DMS153 (cell line): ENCODE results near the gene NOL4L.
"Not testable (repeated sequence)": the region's sequence is repeated elsewhere in the genome, so short reads cannot be mapped to it uniquely, and the experiment has no call there.

Experiments used
- DNase-seq: peaks from one replicate; lab custom pipeline; 2025; lab: John Stamatoyannopoulos, UW

NOL4L gene

GRCh38 chr20:32470025-32470861 lies 114.9 kb downstream of the NOL4L start:
- no peak for DNase-seq

- DNase-seq: no peak
Observed at GRCh38 chr20:32468860-32469259, 116.3 kb downstream of the NOL4L start.

GRCh38 chr20:32468313-32468640 lies 116.9 kb downstream of the NOL4L start:
- no peak for DNase-seq

- DNase-seq: no peak
Observed at GRCh38 chr20:32467506-32468312, 117.4 kb downstream of the NOL4L start.

GRCh38 chr20:32466739-32467505 lies 118.2 kb downstream of the NOL4L start:
- DNase-seq: no peak

- not testable (repeated sequence) for DNase-seq
Observed at GRCh38 chr20:32465901-32466675, 119.0 kb downstream of the NOL4L start.

GRCh38 chr20:32465092-32465900 lies 119.8 kb downstream of the NOL4L start:
- no peak for DNase-seq

GRCh38 chr20:32464401-32465091 lies 120.6 kb downstream of the NOL4L start:
- no peak for DNase-seq

- no peak for DNase-seq
Observed at GRCh38 chr20:32463642-32464400, 121.3 kb downstream of the NOL4L start.

GRCh38 chr20:32462900-32463641 lies 122.1 kb downstream of the NOL4L start:
- DNase-seq: no peak

GRCh38 chr20:32461836-32462600 lies 123.1 kb downstream of the NOL4L start:
- DNase-seq: no peak

GRCh38 chr20:32460683-32461320 lies 124.3 kb downstream of the NOL4L start:
- DNase-seq: no peak

GRCh38 chr20:32460231-32460630 lies 124.9 kb downstream of the NOL4L start:
- DNase-seq: no peak

GRCh38 chr20:32458837-32459220 lies 126.3 kb downstream of the NOL4L start:
- no peak for DNase-seq

GRCh38 chr20:32458061-32458836 lies 126.9 kb downstream of the NOL4L start:
- no peak for DNase-seq

GRCh38 chr20:32457479-32457986 lies 127.6 kb downstream of the NOL4L start:
- peak; percentile 49 for DNase-seq
